ENCODE measurements around the gene ZNF45.
"Not testable (repeated sequence)": the region's sequence is repeated elsewhere in the genome, so short reads cannot be mapped to it uniquely, and the experiment has no call there.

The ZNF45 gene

GRCh38 chr19:43934985-43935708, at the start of gene ZNF45:
Gene ZNF45 (minus strand): TSS chr19:43935282. CDS start chr19:43922185, 13,097 bp downstream.
- peak; percentile 33 for DNase-seq

GRCh38 chr19:43984687-43985000, 49.6 kb upstream of the ZNF45 start:
- no peak for DNase-seq

- peak; percentile 91 for DNase-seq
These were observed 49.0 kb upstream of the ZNF45 start, which contains the start of gene ZNF155 for GRCh38 chr19:43983912-43984686. Gene ZNF155 (plus strand): TSS chr19:43984188. CDS start chr19:43988544, 4,356 bp downstream.

- no peak for DNase-seq
These were observed 48.4 kb upstream of the ZNF45 start for GRCh38 chr19:43983544-43983911.

- no peak for DNase-seq
These were observed 41.6 kb upstream of the ZNF45 start for GRCh38 chr19:43976732-43977131.

GRCh38 chr19:43966079-43966694, 31.1 kb upstream of the ZNF45 start:
- DNase-seq: no peak

GRCh38 chr19:43960411-43960810, 25.3 kb upstream of the ZNF45 start:
- DNase-seq: no peak

GRCh38 chr19:43957891-43958290, 22.8 kb upstream of the ZNF45 start:
- DNase-seq: no peak

GRCh38 chr19:43956827-43957226, 21.7 kb upstream of the ZNF45 start:
- no peak for DNase-seq

GRCh38 chr19:43950834-43951645, 16.0 kb upstream of the ZNF45 start, which contains the start of gene ZNF221:
Gene ZNF221 (plus strand): TSS chr19:43951228. CDS start chr19:43962727, 11,499 bp downstream.
- peak; percentile 65 for DNase-seq

GRCh38 chr19:43949803-43950202, 14.7 kb upstream of the ZNF45 start:
- not testable (repeated sequence) for DNase-seq

GRCh38 chr19:43947412-43947811, 12.3 kb upstream of the ZNF45 start:
- not testable (repeated sequence) for DNase-seq

- DNase-seq: no peak
These were observed 6.1 kb upstream of the ZNF45 start for GRCh38 chr19:43941209-43941608.

- no peak for DNase-seq
These were observed 5.6 kb upstream of the ZNF45 start for GRCh38 chr19:43940719-43941118.

GRCh38 chr19:43939557-43940260, 4.6 kb upstream of the ZNF45 start:
- DNase-seq: no peak

GRCh38 chr19:43936188-43936587, 1.1 kb upstream of the ZNF45 start:
- no peak for DNase-seq

GRCh38 chr19:43934055-43934984, 762 bp downstream of the ZNF45 start:
- no peak for DNase-seq

- DNase-seq: no peak
These were observed 6.3 kb downstream of the ZNF45 start for GRCh38 chr19:43928820-43929219.

- DNase-seq: no peak
These were observed 11.2 kb downstream of the ZNF45 start for GRCh38 chr19:43923875-43924274.

- DNase-seq: no peak
These were observed 21.0 kb downstream of the ZNF45 start for GRCh38 chr19:43914051-43914450.

GRCh38 chr19:43913383-43913782, 21.7 kb downstream of the ZNF45 start:
- DNase-seq: no peak

Measured in NCI-H524 treated with DMSO at 0.1 percent for 48 hours (cell line).